ENCODE measurements around the gene HOXC10.
A peak's percentile ranks its signal among the peaks of the same experiment; 100 is the strongest.

HOXC10 gene

GRCh38 chr12:54002278-54002914 lies 17.4 kb downstream of the HOXC10 start:
- no peak for DNase-seq
- Histone ChIP-seq H3K27me3 (replicated peaks) (peaks cover 94% of the 10 kb centered on the region), H3K4me3 (ENCODE audit: low read depth, low read length) (no peak overlapping the region), H3K36me3 (replicated peaks) (no peaks in the 10 kb centered on the region), H3K27ac (no peak overlapping the region)
- in situ Hi-C loops (cut with HindIII; ENCODE audit: low pct_ligation_motif_present, low sequenced_read_pairs) = loop anchor here (25.0 kb wide), 1 partner anchor 210 kb away; no protein-coding TSS in a partner anchor
- no peak for TF ChIP-seq CTCF (IDR thresholded peaks at IDR 0.05; ENCODE audit: low read depth, low read length, missing control alignments)

- Histone ChIP-seq H3K4me3 (ENCODE audit: low read depth, low read length) (no peak overlapping the region), H3K27me3 (replicated peaks) (peaks cover 94% of the 10 kb centered on the region), H3K27ac (no peak overlapping the region), H3K36me3 (replicated peaks) (no peaks in the 10 kb centered on the region)
- in situ Hi-C loops (cut with HindIII; ENCODE audit: low pct_ligation_motif_present, low sequenced_read_pairs) = loop anchor here (25.0 kb wide), 1 partner anchor 209 kb away; no protein-coding TSS in a partner anchor
- no peak for DNase-seq
- no peak for TF ChIP-seq CTCF (IDR thresholded peaks at IDR 0.05; ENCODE audit: low read depth, low read length, missing control alignments)
Measured at GRCh38 chr12:54002915-54003389, 18.0 kb downstream of the HOXC10 start.

DNA sequence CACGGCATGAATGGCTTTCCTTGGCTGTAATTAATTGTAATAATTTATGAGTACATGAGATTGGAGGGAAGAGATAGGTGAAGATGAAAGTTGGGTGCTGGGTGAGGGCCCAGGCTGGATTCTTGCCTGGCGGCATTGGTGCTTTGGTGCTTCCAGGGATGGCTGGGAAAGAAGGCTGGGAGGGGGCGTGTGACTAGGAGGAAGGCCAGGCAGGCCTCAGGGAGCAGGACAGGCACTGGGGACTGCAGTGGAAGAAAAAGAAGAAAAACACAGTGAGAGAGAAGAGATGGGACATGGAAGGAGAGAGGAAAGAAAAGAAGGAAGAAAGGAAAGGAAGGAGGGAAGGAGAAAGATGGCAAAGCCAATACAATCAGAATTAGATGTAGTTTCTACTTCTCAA lies 18.7 kb downstream of the HOXC10 start:
- Histone ChIP-seq H3K27ac (no peak overlapping the region), H3K36me3 (replicated peaks) (no peaks in the 10 kb centered on the region), H3K4me3 (ENCODE audit: low read depth, low read length) (no peak overlapping the region), H3K27me3 (replicated peaks) (peaks cover 93% of the 10 kb centered on the region)
- DNase-seq = no peak
- TF ChIP-seq CTCF (IDR thresholded peaks at IDR 0.05; ENCODE audit: low read depth, low read length, missing control alignments) = no peak
- in situ Hi-C loops (cut with HindIII; ENCODE audit: low pct_ligation_motif_present, low sequenced_read_pairs) = loop anchor here (25.0 kb wide), 1 partner anchor 209 kb away; no protein-coding TSS in a partner anchor

- no peaks in the 10 kb centered on the region for H3K36me3 ChIP-seq (replicated peaks)
- TF ChIP-seq CTCF (IDR thresholded peaks at IDR 0.05; ENCODE audit: low read depth, low read length, missing control alignments) = peak; percentile 7
- H3K27me3 ChIP-seq (replicated peaks) = peaks cover 91% of the 10 kb centered on the region
- in situ Hi-C loops (cut with HindIII; ENCODE audit: low pct_ligation_motif_present, low sequenced_read_pairs) = loop anchor here (25.0 kb wide), 1 partner anchor 208 kb away; no protein-coding TSS in a partner anchor
- no peak for DNase-seq
- no peak overlapping the region for H3K4me3 ChIP-seq (ENCODE audit: low read depth, low read length)
- H3K27ac ChIP-seq = no peak overlapping the region
Measured at GRCh38 chr12:54004063-54004840, 19.3 kb downstream of the HOXC10 start.

- in situ Hi-C loops (cut with HindIII; ENCODE audit: low pct_ligation_motif_present, low sequenced_read_pairs) = loop anchor here (25.0 kb wide), 1 partner anchor 207 kb away; no protein-coding TSS in a partner anchor
- H3K4me3 ChIP-seq (ENCODE audit: low read depth, low read length) = no peak overlapping the region
- H3K27me3 ChIP-seq (replicated peaks) = peaks cover 92% of the 10 kb centered on the region
- no peak for DNase-seq
- TF ChIP-seq CTCF (IDR thresholded peaks at IDR 0.05; ENCODE audit: low read depth, low read length, missing control alignments) = no peak
- no peak overlapping the region for H3K27ac ChIP-seq
- no peaks in the 10 kb centered on the region for H3K36me3 ChIP-seq (replicated peaks)
Measured at GRCh38 chr12:54004841-54005530, 20.0 kb downstream of the HOXC10 start.
